Fibroblast of mammary gland (primary cell): ENCODE measurements around the gene CISH.

Experiments
- DNase-seq: peaks from one replicate; pipeline ENCODE4 v3.0.0-alpha.2; 2010; ENCODE audit warnings: low read depth
- H3K4me3 ChIP-seq: 2 replicates; pipeline ENCODE4 v1.5.1; 2011; ENCODE audit warnings: low read depth, mild to moderate bottlenecking, low read length, moderate library complexity; ENCODE audit not compliant: control insufficient read depth
- TF ChIP-seq, protein P1 (sequence below): conservative IDR thresholded peaks from 2 replicates; pipeline ENCODE4 v1.5.1; 2011; ENCODE audit warnings: low read depth, low read length, inconsistent platforms; ENCODE audit not compliant: control insufficient read depth, insufficient read depth

Gene CISH, protein sequence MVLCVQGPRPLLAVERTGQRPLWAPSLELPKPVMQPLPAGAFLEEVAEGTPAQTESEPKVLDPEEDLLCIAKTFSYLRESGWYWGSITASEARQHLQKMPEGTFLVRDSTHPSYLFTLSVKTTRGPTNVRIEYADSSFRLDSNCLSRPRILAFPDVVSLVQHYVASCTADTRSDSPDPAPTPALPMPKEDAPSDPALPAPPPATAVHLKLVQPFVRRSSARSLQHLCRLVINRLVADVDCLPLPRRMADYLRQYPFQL

GRCh38 chr3:50611464-50612233 lies at the start of gene CISH:
TSS of gene CISH (minus strand) at chr3:50611774. CDS start at chr3:50611650, 124 bp downstream.
- peak; percentile 90 for DNase-seq
- TF ChIP-seq, protein P1, sequence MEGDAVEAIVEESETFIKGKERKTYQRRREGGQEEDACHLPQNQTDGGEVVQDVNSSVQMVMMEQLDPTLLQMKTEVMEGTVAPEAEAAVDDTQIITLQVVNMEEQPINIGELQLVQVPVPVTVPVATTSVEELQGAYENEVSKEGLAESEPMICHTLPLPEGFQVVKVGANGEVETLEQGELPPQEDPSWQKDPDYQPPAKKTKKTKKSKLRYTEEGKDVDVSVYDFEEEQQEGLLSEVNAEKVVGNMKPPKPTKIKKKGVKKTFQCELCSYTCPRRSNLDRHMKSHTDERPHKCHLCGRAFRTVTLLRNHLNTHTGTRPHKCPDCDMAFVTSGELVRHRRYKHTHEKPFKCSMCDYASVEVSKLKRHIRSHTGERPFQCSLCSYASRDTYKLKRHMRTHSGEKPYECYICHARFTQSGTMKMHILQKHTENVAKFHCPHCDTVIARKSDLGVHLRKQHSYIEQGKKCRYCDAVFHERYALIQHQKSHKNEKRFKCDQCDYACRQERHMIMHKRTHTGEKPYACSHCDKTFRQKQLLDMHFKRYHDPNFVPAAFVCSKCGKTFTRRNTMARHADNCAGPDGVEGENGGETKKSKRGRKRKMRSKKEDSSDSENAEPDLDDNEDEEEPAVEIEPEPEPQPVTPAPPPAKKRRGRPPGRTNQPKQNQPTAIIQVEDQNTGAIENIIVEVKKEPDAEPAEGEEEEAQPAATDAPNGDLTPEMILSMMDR = peak; percentile 29
- H3K4me3 ChIP-seq = peak within 1 kb of the TSS; percentile 50

DNA sequence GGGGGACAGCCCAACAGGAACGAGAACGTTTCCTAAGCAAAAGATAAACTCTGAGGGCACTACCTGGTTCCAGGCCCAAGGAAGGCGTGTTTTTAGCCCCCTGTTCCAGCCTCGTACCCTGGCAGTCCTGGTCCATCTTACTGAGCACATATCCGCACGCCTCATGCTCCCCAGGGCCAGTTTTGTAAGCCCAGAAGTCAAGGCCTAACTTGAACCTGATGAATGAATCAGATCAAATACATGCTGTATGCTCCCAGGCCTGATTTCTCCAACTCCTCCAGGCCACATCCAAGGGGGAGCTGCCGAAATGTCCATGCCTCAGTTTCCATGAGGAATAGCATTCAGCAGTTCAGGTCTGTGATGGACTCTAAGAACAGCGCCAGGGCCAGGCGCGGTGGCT lies 48.8 kb upstream of the CISH start:
- no peak overlapping the region for H3K4me3 ChIP-seq
- TF ChIP-seq, protein P1 = no peak
- no peak for DNase-seq

- DNase-seq = no peak
- TF ChIP-seq, protein P1 = no peak
- H3K4me3 ChIP-seq = no peak overlapping the region
Observed at GRCh38 chr3:50658831-50659230, 47.3 kb upstream of the CISH start.

DNA sequence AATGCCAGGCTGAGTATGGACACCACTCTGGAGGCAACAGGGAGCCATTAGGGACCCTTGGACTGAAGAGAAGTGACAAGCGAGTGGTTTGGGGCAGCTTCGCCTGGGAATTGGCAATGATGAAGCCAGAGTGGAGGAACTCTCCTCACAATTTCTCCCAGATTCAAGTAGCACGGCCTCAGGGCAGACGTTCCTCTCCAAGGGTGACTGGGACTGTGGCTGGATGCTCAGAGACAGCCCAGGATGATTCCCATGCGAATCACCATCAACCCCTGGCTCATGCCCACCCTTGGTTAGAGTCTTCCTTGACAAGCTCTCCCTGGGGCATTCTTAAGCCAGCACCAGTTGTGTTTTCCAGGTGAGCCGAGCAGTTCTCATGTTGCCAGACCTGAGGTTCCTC lies 46.8 kb upstream of the CISH start:
- H3K4me3 ChIP-seq = no peak overlapping the region
- DNase-seq = no peak
- TF ChIP-seq, protein P1 = no peak

- no peak overlapping the region for H3K4me3 ChIP-seq
- TF ChIP-seq, protein P1 = no peak
- no peak for DNase-seq
Observed at GRCh38 chr3:50657816-50658215, 46.2 kb upstream of the CISH start.

DNA sequence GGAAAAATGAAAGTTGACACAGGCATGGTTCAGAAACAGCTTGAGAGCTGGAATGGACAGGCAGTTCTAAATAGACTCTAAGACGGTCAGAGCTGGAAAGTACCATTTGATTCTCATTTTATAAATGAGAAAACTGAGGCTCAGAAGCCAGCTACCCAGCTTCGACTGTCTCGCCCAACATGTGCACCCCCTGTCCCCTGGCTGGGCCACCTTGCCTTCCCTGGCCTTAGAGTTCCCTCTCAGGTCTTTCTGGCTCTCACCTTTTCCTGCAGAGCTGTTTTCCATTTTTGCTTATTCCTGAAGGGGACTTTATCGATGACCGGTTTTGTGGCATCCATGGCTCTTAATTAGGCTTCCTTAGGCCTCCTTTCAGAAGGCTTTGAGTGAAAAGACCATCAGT lies 45.8 kb upstream of the CISH start:
- H3K4me3 ChIP-seq = no peak overlapping the region
- no peak for DNase-seq
- TF ChIP-seq, protein P1 = no peak
